Medulla oblongata (tissue), 1 donor: ENCODE results near the gene GSKIP.

Experiments
- DNase-seq: peaks from one replicate; pipeline ENCODE4 v3.0.0-alpha.2; 2015; ENCODE audit errors: extremely low spot score

The GSKIP gene

DNA sequence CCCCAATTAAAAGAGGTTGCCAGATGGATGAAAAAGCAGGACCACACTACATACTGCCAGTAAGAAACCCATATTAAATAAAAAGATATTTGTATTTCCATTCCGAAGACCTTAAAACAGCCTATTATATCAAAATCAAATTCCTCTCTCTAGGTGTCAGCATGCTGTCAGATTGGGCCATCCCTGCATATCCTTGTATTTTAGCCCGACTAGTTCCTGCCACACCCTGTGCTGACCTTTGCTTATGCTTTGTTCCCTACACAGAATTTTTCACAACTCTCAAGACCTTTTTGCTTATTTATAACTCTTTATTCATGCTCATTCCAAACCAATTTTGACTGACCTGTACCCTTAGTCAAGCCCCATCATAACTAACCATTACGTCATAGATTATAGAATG, 12.8 kb downstream of the GSKIP start:
- DNase-seq: no peak

DNA sequence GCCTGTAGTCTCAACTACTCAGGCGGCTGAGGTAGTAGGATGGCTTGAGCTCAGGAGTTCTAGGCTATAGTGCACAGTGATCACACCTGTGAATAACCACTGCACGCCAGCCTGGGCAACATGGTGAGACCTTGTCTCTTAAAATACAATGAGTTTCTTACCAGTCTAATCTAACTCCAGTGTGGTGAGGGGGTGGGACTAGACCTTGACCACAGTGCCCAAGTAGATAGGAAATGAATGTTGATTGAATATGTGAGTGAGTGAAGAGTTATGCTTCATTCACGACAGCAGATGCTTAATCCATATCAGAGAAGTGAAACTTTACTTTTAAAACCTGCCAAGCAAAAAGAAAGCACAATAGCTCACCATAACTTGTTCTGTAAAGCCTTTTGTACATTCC, 17.4 kb downstream of the GSKIP start:
- no peak for DNase-seq

DNA sequence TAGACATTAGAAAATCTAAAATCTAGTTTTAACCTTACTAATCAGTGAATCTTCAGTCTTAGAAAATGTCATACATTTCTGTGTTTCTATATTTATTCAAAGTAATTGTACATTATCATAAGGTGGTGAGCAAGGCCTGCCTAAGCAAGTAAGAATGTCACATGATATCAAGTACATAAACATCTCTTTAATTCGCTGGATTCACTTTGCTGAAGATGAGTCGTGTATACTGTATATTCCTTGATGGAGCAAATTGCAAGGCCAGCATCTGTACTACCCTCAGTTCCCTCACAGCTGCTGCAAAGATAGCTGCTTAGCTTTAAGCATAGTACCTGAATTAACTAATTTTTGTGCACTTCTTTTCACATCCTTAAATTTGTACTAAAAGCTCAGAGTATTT, 20.1 kb downstream of the GSKIP start:
- no peak for DNase-seq

DNA sequence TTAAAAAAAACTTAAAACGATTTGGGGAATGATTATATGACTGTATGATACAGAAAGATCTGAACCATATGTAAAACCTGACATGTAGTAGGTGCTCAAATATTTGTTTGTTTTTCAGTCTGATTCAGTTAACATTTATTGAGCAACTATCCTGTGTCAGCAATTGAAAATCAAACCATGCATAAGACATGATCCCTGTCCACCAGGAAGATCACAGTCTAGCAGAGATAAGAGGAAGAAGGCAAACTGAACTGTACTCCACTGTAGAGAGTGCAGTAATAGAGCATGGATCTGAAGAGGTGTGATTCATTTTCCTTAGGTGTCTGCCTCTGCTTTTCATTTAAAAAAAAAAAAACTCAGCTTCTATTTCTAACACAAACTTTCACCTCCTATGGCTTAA, 20.7 kb downstream of the GSKIP start:
- DNase-seq: no peak

DNA sequence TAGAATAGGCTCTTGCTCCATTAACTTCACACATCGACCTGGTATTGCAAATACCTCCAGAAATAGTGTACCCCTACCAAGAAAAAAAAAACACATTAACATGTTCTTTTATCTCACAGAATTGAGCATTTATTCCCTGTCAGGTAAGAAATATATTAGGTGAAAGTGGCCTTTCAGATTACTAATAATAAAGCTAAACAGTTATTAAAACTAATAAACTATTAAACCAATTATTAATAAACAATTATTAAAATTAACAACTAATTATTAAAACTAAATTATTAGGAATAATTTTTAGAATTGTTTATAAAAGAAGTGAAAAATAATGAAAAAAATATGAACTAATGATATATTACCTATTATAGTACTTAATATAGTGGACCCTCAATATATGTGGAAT, 21.4 kb downstream of the GSKIP start:
- DNase-seq: no peak

DNA sequence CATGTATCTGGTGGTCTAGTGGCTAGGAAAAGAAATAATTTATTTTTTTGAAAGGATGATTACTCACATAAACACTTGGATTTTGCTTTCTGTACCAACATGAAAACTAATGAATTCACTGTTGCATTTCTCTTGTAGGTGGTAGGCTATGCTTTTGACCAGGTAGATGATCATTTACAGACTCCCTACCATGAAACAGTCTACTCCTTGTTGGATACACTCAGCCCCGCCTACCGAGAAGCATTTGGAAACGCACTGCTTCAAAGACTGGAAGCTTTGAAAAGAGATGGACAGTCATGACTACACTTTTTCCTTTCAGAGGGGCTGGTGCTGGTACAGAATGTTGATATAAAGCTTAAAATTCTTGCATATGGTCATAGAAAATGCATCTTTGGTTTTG, 22.1 kb downstream of the GSKIP start:
- no peak for DNase-seq

DNA sequence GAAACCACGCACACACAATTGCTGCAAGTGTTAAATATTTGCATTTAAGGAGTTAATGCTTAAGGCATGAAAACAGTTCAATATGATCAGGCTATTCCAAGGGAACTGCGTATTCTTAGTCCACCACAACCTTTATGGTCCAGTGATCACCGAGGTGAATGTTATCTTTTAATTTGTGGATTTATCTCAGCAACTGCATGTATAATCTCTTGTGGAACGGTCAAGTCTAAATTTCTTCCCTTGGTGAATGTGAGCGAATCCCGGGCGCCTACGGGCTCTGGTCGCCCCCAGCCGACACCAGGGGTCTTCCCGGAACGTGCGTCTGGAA, 27.6 kb downstream of the GSKIP start:
- DNase-seq: peak; percentile 12

DNA sequence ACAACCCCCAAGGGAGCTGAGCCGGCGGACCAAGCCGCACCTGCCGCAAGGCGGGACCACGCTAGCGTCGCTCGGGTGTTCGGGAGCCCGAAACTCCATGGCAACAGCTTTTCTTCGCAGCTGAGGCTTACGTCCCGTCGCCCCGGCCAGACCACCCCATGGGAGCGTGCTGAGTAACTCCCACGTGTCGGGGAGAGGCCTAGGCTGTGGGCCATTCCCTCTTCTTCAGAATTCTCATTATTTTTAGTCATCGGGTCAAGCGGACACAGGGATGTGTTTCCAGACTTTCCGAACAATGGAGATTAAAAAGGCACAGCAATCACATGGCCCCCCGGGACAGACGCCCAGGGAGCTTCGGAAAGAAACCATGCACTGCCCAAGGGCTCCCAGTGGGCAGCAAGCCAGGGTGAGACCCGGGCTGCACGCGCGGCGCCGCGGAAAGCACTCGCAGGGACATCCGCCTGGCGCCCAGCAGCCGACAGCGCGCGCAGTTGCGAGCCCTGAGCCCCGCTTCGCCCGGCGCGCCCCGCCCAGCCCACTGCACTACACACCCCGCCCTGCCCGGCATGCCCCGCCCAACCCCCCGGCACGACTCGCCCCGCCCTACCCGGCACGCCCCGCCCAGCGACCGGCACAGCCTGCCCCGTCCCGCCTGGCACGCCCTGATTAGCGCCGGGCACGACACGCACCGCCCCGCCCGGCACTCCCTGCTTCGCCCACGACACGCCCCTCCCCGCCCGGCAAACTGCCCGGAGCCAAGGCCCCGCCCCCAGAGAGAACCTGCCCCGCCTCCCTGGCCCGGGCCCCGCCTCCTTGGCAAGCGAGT, 28.2 kb downstream of the GSKIP start:
- DNase-seq: peak; percentile 91

DNA sequence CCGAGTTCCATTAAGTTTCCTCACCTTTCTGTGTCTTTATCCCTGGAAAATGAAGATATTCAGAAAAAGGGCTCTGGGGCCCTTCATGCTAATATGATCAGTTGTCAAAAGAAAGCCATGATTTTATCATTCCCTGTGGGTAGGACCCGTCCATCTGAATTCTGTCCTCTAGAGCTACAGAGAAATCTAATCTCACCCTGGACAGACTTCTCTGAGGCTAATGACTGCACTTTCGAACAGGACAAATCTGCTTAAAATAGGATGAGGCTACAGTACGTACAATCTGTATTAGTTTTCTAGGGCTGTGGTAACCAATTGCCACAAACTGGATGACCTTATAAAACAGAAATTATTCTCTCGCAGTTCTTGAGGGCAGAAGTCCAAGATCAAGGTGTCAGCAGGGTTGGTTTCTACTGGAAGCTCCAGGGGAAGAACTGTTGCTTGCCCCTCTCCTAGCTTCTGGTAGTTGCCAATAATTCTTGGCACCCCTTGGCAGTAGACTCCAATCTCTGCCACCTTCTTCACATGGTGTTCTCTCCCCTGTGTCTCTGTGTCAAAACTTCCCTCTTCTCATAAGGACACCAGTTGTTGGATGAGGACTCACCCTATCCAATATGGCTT, 29.9 kb downstream of the GSKIP start:
- no peak for DNase-seq

DNA sequence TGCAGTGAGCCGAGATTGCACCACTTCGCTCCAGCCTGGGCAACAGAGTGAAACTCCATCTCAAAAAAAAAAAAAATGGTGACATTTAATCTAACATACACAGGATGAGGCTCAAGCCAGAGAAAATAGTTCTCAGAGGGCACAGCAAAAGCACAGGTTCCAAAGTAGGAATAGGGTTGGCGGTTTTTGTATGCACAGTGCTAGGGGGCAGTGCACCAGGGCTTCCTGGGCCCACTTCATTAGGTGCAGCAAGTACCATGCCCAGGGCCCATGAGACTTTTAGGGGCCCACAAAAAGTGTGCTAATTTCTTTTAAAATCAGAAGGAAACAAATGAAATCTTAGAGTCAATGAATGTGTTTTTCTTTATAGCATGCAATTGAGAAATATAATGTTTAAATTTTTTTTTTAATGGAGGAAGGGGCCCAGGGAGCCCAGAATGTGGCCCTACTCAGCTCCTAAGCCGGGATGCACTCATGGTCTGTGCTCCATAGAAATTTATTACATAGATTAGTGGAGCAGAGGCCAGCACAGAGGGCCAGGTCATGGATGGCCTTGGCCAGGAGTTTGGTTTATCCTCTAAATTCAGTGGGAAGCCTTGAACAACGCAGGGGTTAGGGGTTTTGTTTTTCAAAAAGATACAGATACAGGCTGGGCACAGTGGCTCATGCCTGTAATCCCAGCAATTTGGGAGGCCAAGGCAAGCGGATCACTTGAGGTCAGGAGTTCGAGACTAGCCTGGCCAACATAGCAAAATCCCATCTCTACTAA, 30.9 kb downstream of the GSKIP start:
- DNase-seq: no peak

DNA sequence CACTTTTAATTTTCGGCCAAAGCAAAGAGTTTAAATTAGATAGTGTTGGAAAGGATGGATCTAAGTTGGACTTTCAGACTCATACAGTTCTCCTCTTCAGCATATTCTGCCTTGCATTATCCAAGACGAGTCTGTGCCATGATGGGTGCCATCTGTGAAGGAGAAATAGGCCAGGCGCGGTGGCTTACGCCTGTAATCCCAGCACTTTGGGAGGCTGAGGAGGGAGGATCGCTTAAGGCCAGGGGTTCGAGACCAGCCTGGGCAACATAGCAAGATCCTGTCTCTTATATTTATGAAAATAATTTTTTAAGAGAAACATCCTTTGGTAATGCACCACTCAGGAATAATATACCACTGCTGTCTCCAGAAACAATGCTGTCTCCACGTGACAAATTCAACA, 35.1 kb downstream of the GSKIP start:
- DNase-seq: no peak

DNA sequence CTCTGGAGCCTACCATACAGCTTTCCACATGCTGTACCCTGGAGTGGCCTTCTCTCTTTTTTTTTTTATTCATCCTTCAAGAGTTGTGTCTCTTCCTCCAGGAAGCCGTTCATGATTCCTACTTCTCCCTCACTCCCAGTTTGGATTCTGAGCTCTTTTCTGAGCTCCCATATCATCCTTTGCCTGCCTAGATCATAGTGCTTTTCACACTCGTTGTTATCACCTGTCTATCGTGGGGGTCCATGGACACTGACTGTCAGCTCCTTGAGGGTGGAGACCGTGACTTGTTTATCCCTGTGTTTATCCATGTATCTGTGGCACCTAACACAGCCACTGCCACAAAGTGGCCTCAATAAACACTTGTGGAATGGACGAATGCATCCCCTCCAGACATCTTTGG, 35.6 kb downstream of the GSKIP start:
- DNase-seq: no peak

DNA sequence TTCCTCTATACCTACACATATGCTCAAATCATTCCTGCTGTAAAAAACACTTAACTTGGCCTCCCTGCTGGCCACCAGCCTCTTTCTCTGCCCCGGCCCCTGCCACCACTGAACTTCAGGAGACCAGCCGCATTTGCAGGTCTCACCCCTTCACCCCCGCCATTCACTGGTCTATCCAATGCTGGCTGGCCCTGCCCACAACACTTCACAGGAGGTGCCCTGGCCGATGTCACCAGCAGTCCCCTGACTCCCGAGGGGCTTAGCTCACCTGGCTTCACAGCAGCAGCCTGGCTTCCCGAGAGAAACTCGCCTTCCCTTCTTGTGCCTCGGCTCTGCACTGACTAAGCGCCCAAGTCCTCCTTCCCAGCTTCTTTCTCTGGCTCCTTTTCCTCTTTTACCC, 36.1 kb downstream of the GSKIP start:
- DNase-seq: no peak

DNA sequence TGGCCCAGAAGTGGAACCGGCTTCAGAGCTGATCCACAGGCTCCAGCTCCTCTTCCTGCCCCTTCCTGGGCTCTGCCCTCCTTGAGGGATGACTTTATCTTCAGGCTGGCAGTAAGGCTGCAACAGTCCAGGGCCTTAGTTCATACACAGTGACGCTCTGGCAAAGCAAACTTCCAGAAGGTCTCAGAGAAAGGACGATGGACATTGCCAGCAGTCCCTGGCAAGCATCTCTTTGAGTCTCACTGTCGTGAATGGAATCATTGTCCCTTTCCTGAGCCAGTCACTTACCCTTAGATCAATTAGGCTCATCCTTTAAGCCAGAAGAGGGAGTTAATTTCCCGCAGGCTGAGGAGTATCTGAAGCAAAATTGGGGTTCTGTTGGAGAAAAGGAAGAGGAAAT, 37.2 kb downstream of the GSKIP start:
- peak; percentile 90 for DNase-seq

DNA sequence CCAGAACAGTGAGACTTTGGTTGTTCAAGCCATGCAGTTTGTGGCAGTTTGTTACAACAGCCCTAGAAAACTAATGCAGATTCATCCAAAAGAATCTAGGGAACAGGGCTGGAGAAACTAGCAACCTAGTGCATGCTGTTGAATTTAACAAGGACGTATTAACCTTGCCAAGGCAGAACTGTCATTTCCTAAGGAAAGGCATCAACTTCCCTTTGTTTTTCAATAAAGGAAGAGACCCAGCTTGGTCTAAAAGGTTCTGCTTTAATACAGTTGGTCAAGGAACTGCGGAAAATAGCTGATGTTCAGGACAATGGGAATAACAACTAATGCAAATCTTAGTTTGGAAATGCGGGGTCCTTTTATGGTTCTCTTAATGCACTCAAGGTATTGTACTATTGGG, 40.1 kb downstream of the GSKIP start:
- DNase-seq: no peak

DNA sequence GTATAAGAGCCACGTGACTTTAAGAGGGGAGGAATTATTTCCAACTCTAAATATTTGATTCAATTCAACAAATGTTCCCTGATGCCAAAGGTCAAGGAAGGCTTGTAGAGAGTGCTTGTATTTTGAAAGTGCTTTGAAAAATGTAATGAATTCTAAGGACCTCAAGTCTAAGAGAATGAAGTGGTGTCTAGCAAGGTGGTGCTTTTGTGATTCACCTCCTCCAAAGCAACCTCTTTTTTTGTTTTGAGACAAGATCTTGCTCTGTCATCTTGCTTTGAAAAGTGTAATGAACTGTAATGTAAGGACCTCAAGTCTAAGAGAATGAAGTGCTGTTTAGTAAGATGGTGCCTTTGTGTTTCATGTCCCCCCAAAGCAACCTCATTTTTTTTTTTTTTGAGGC, 42.4 kb downstream of the GSKIP start:
- no peak for DNase-seq

DNA sequence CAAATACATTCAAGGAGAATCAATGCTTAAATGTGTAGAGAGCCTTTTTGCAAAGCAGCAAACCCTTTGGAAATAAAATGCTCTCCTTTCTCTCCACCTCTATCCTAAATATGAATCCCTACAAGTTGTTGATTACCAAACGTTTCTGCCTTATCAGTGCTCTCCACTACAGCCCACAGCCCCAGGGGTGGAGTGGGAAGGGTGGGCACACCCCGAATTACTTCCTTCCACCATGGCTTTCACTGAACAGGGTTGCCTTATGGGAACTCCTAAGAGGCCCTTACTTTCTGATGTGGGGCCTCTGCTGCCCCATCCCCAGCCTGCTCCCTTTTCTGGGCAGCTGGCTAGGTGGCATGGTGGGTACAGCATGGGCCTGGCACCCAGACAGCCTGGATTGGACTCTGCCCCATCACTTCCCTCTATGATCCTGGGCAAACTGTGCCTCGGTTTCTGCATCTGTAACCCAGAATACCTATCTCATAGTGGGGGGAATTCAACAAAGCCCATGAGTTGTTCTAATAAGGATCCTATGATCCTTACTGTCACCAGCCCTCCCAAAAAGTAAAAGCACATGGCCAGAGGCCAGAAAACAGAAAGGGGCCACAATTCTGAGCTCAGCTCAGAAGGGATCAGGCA, 44.7 kb downstream of the GSKIP start:
- no peak for DNase-seq

DNA sequence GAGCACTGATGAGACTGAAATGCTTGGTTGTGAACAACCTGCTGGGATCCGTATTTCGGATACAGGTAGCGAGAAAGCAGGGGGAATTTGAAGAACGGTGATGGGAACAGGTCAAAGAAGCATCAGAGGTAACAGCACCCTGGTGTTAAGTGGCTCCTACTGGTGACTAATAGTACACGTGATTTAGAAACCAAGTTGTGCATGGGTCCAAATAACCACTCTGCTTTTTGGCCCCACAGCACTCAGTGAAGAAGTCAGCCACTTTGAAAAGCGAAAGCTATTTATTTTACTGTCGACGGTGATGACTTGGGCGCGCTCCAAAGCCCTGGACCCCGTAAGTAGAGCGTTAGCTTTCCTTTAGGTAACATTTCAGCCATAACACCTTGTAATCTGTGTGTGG, 45.3 kb downstream of the GSKIP start:
- no peak for DNase-seq

DNA sequence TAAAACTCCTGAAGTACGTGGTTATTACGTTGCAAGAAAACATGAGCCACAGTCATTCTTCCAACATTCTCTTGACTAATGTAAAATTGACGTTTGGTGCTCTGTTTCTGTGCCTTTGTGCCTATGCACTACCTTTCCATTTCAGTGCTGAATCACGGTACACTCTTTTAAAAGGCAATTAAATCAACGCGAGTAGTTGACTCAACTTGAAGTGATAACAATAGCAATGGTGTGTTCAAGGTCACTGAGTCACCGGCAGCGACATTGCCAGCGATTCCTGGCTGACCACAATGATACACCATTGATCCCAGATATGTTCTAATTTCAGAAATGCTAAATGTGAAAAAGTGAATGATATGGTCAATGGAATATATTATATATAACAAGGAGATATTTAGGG, 46.4 kb downstream of the GSKIP start:
- no peak for DNase-seq

DNA sequence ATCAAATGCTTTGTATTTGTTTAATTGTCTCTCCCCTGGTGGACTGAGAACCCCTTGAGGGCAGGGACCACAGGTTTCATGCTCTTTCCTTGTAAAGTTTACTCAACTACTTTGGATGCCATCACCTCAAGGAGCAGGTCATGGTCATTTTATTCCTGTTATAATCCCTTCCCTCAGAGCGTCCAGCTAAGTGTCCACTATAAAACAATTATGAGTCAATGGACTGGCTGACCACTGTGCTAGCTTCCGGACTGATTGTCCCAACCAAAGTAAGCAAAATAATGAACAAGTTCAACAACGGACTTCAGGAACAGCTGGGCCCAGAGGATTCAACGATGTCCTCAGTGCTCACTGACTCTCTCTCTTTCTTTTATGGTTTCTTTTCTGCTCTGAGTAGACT, 46.8 kb downstream of the GSKIP start:
- no peak for DNase-seq

DNA sequence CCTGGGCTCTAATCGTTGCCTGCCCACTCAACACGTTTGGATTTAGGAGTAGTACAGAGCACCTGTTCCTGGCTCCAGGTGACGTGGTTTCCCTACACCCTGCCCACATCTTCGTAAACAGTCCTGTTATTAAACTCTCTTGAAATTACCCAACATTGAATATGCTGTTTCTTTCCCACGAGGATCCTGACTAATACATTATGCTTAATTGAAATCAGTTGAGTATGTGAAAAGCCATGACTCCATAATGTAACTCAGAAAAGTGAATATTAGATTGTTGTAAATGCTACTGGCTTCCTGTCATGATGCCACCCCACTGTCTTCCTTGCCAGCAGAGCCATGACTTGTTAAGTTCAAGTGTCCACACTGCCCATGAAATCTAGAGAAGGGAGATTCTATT, 50.2 kb downstream of the GSKIP start:
- no peak for DNase-seq

DNA sequence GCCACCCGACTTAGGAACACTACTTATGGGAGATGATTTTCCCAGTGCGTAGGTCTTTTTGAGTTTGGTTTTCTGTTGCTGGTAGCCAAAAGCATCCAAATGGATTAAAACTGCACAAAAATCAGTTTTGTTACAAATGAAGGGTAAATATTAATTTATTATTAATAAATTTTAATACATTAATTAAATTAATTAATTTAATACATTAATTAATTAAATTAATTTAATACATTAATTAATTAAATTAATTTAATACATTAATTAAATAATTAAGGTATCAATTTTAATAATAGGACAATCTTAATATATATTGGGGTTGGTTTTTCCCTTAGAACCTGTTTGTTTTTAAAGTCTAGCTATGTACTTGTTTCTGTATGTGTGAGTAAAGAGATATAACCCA, 52.2 kb downstream of the GSKIP start:
- no peak for DNase-seq

DNA sequence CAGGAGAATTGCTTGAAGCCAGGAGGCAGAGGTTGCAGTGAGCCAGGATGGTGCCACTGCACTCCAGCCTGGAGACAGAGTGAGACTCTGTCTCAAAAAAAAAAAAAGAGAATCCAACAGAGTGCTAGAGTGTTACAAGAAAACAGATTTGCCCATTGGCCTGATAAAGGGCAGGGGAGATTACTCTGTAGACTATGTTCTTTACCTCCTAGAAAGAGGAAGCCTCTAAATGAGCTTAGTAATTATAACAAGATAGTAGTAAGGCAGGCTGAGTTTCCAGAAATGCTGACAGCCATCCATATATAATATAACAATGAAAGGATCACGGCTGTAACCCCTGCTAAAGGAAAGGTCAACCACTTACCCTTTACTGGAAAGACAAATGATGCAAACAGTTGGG, 53.0 kb downstream of the GSKIP start:
- DNase-seq: no peak
